ENCODE measurements around the gene ATP2B1.

Gene ATP2B1

DNA sequence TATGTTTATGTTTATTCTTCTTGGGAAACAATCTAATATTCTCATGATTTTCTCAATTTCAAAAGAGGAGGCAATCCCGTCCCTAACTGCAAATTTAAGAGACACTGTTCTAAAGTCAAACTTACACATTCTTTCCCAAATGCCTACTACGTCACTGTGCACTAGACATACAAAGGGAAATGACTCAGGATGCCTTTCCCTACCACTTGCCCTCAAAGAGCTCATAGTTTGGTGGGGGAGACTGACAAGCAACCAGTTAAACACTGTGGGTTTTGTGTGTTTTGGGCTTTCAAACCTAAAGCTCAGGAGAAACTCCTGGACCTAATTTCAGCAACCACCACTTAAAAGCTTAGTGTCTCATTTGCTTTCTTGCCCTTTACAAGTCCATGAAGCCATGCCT lies 58.4 kb downstream of the ATP2B1 start:
- no peak for DNase-seq

DNA sequence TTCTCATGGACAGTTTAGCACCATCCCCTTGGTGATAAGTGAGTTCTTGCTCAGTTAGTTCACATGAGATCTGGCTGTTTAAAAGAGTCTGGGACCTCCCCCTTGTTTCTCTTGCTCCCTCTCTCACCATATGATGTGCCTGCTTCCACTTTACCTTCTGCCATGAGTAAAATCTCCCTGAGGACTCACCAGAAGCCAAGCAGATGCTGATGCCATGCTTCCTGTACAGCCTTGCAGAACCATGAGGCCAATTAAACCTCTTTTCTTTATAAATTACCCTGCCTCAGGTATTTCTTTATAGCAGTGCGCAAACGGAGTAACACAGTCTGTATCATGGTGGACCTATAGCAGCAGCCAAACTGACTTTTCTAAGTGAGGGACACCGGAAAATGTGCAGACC lies 58.8 kb downstream of the ATP2B1 start:
- DNase-seq, result no peak

DNA sequence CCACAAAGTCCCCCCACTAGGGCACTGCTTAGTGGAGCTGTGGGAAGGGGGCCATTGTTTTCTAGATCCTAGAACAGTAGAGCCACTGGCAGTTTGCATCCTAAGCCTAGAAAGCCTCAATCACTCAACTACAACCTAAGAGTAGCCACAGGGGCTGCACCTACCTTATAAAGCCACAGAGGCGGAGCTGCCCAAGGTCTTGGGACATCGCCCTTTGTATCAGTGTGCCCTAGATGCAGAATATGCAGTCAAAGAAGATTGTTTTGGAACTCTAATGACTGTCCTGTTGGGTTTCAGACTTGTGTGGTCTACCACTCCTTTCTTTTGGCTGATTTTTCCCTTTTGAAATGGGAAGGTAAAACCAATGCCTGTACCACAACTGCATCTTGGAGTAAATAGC lies 59.5 kb downstream of the ATP2B1 start:
- no peak for DNase-seq

DNA sequence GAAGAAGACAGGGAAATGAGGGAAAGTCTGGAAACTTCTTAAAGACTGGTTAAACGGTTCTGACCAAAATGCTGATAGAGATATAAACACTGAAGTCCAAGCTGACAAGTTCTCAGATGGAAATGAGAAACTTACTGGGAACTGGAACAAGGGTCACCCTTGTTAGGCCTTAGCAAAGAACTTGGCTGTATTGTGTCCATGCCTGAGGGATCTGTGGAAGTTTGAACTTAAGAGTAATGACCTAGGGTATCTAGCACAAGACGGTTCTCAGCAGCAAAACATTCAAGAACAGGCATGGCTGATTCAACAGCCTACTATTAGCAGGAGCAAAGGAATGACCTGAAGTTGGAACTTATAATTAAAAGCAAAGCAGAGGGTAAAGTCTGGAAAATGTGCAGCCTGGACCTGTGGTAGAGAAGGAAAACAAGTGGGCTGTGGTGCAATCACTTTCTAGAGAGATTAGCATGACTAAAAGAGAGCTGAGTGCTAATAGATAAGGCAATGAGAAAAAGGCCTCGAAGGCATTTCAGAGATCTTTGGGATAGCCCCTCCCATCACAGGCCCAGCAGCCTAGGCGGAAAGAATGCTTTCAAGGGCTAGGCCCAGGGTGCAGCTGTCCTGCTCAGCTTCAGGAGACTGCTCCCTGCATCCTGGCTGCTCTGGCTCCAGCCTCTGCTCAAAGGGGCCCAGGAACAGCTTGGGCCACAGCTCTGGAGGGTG lies 60.3 kb downstream of the ATP2B1 start:
- no peak for DNase-seq

DNA sequence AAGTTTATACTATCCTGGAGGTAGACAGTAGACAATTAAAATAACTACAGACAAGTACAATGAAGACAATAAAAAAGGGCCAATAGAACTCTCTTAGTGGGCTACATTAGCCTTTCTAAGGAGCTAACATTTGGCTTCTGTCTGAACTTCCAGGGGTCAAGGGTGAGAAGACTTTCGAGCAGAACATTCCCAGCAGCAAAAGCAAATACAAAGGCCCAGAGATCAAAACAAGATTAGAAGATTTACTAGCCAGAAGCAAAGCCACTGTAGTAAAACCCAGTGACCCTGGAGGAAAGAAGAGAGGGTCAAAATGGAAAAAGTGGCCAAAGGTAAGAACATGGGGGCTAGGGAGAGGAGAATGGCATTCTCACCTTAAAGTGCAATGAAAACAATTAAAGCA lies 63.2 kb downstream of the ATP2B1 start:
- no peak for DNase-seq

DNA sequence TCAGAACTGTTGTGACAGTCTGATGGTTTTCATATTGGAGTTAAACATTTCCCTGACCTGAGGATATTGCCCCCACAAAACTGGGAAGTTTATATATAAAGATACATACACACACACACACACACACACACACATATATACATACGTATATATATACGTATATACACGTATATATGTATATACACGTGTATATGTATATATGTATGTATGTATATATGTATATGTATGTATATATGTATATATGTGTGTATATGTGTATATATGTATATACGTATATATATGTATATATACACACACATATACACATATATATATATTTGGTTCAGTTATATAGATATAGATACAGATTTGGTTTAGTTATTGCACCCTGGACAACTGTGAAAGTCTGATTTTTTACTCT lies 65.7 kb downstream of the ATP2B1 start:
- no peak for DNase-seq

DNA sequence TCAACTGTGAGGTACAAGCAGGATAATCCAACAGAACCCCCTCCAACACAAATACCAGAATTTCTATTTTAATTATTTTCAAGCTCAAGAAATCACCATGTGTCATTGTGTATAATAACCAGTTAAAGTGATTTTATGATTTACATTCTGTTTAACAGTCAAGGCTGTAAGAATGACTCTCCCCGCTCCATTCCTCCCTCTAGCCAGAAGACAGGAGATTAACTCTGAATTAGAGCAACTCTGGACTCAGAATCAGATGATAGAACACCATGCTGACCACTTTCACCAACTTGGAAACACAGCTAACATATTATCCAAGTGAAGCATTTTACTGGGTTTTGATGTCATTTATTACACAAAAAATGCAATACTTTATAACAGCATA lies 71.9 kb downstream of the ATP2B1 start:
- no peak for DNase-seq

DNA sequence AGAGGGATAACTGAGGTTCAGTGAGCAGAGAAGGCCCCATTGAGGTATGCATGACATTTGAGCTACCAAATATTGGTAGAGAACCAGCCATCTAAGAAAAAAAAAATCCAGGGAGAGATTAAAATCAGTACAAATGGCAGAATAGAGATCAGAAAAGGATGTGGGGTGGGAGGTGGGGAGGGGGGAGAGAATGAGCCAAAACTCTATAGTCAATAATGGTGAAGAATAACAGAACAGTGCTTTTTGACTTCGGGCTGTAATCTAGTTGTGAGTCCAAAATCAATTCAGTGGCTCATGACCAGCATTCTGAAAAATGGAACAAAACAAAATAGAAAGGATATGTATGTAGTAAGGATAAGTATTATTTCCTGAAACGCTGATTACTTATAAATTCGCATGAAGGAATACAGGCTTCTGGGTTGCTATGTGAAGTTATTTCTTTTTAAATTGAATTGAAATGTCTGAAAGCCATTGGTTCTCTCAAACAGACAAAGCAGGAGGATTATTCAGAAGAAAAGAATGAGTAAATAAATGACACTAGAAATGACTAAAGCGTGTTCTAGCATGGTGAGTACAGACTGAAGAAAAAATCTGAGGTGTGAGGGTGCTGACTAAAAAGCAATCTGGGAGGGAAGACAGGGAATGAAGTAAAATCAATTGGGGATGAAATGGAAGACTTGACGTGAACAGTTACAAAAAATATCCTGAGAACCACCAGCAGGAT lies 72.4 kb downstream of the ATP2B1 start:
- no peak for DNase-seq

DNA sequence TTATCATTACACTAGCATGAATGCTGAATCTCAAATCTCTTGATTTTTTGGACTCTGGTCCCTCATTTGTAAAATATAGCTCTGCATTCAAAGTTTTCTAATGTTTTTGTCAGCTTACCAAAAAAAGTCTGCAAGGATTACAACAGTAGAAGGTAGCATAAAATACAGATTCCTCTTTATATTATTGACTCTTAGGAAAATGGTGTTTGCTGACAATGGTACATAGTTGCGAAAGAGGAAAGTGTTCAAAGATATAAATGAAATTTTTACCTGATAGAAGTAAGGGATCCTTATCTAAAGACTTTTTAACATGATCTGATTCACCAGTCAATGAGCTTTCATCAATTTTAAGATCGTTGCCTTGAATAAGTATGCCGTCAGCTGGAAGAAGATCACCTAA lies 74.1 kb downstream of the ATP2B1 start:
- no peak for DNase-seq

DNA sequence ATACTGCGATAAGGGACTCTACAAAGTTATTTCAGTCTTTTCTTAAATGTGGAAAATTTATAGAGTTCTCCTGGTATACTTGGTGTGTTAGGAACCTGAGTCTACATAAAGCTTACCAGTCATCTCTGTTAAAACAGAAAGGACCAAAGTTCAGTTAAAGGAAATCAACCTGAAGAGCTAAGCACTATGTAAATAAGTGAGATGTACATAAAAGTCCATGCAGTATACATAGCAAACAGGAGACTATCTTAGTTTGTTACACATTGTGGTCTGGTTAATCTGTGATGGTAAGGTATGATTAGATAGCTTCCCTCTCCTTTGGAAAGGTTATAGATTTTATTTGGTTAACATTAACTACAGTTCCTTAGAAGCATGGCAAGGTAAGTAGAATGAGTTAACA lies 75.9 kb downstream of the ATP2B1 start:
- no peak for DNase-seq

DNA sequence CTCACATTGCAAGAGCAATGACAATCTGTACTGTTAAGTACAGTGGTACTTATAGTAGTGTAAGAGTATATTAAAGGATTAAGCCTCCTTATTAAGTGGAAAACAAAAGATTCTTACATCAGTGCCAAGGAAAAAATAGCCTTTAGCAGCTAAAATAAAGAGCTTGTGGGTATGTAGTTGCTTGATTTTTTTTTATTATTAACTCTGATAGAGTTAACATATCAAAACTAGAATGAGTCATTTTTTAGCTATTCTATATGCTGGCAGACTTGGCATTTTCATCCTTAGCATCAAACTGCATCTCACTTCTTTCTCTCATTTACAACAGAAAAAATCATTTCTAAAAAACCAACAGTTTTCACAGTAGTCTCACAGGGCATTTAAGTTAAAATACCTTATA lies 86.5 kb downstream of the ATP2B1 start:
- DNase-seq, result no peak

DNA sequence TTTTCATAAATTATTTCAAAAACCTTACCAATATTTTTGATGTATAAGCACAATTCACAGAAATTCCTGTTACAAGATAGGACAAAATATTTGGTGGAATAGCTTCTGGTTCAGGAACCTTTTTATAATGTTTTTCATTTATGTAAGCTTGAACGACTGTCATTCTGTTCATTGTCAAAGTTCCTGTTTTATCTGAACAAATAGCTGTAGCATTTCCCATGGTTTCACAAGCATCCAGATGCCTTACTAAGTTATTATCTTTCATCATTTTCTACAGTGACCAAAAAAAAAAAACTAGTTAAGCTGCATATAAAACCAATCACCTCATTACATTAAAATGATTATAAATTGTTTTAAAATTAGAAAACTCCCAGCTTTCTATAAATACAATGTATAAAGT lies 87.1 kb downstream of the ATP2B1 start:
- no peak for DNase-seq

DNA sequence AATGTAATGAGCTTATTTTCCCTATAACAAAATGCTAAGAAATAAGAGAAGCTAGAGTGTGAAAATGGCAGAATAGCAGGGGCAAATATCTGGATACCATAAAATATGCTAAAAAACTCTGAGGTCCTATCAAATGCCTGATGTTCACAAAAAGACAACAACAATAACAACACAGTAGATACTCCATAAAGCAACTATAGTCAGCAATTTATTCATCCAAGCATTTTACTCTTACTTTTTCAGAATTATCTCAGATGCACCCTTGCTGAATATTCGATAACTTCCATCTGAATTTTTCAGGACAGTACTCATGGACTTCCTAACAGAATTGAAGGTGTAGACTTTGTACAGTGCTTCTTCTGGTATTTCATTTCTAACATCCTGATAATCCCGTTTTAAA lies 88.9 kb downstream of the ATP2B1 start:
- DNase-seq, result no peak

DNA sequence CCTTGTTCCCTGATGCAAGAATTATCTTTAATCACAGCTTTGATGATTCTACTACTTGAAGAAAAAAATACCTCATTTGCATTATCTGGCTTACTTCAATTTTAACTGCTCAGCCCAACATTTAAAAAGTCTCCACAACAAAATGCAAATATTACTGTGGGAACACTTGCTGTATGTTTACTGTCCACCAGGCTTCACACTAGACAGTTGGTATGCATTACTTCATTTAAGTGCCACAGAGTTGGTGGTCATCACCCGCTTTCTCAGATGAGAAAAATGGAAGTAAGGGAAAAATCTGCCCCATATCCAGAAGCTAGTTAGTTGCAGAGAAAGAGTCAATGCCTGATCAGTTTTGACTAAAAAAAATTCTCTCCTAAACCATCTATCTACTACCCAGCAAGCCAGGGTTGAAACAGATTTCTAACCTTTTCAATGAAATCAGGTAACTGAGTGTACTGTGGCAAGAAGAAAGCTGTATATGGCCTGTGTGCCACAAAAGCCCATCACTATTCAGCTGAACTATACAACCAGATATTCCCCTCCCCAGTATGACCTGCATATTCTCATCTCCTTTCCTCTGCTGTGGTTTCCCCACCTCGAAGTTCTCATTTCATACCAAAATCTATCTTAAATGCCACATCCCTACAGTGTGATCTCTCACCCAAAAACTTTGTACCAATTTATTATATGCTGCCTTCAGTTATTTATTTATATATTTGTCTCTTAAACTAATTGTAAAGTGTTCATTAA lies 90.3 kb downstream of the ATP2B1 start:
- DNase-seq, result no peak

DNA sequence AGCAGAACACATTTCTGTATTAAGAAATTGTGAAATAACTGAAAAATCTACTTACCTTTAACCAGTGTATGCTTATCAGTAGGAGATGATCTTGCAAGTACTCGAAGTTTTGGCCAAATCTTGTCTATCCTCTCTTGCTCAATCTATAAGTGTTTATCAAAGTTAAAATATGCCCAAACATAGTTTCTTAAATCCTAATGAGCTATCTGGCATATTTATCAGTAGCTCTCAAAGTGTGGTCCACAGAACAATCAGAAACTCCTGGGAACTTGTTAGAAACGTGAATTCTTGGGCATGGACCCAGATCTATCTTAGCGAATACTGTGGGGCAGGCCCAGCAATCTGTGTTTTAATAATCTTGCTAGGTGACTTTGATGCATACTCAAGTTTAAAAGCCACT lies 98.3 kb downstream of the ATP2B1 start:
- DNase-seq, result no peak

DNA sequence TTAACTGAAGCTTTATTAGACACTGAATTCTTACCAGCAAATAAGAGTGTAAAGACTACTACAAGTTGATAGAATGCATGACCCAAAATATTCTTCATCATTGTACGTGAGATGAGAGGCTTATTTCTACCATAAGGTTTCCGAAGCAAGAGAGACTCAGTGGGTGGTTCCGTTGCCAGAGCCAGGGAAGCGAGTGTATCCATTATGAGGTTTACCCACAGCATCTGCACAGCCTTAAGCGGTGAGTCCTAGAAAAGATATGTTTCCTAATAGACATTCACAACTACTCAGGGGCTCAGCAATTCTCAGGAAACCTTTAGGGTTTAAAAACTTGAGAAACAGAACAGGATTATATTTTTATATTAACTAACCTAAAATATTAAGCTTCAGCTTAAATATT lies 105.0 kb downstream of the ATP2B1 start:
- DNase-seq, result no peak

DNA sequence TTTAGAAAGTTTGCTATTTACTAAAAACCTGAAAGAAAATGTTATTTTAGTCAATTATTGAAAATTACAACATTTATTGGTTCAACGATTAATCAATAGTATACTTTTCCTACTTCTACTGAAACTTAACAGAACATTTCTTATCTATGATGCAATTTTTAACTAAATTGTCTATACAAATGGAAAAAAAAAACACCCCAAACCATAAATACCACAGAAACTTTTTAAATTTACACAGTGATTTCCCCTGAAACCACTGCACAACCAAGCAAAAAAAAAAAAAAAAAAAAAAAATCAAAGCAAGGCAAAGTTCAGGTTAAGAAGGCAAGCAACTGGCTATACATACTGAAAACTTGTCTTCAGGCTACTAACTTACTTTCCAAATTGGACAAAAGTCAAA lies 110.9 kb downstream of the ATP2B1 start:
- no peak for DNase-seq

DNA sequence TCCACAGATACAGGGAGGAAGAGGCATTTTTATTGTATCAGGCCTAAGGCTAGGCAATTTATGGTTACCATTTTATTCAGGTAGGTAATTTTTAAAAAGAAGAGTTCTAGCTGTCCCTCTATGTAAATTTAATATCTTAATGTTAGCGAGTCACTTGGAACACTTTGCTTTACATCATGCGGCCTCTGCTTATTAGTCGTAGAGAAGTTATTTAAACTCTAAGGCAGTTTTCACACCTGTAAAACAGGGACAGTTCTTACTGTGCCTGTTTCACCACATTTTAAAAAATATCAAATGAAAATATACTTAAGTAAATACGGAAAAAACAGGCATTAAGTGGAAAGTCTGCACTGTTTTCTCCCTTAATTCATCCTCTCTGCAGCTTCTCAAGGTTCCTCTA lies 111.4 kb downstream of the ATP2B1 start:
- no peak for DNase-seq

DNA sequence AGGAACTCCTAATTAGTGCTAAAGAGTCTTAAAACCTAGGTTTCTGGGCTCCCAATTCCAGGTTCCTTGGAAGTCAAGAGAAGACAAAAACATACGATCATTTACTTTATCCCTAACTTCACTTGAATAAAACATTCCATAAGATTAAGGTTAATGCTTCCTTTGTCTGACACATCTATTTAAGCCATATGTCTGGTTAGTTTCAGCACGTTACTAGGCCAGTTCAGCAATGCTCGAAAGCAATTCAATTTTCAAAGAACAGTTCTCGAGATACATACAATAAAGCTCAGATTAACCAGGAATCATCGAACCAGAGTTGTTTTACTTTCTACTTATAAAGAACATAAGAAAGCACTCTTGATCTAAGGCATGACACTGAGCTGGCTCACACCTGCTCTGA lies 114.8 kb downstream of the ATP2B1 start:
- no peak for DNase-seq

DNA sequence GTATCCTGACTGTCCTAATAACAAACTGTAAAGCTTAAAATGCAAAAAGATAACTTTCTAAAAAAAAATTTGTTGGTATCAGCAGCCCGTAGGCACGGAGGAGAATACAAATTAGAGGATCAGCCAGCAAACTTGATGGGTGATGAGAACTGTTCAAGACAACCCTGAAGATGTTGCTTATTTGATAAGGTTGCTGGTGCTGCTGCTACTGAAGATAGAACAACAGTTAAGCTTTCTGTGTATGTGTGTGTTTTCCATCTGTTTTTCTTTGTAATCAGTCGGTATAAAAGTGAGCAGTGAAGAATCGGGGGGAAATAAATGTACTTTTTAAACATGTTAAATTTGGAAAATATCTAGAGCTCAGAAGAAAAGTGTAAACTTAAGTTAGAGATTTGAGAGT lies 115.4 kb downstream of the ATP2B1 start:
- no peak for DNase-seq

DNA sequence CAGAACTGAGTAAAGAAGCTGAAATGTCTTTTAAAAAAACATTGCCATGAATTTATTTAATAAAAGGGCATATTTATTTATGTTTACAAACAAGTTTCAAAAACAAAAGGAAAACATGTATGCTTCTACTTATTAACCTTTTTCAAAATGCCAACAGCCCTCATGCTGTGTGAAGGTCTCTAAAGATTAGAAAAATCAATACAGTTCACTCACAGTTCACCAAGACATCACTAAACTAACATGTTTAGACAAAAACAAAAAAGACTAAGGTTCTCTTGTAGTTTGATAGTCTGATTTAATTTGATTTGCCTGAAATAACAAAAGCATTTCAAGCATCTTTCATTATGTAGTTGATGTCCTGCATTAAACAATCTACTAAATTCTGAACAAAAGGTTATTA lies 118.9 kb downstream of the ATP2B1 start:
- DNase-seq, result no peak

DNA sequence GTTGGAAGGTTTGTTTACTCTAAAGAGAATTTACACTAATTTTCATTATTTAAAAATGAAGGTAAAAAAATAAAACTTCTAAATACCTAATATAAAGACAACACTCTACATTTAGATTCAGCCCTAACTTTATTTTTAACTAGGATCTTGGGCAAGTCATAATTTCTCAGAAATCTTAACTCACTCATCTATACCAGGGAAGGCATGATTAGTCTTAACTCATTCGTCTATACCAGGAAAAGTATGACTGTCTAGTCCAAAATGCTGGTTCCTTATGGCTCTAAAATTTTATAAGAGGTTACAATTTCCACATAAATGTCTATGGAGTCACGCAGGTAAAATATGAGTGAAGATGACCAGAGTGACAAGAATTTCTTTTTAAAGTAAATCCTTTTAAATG lies 130.1 kb downstream of the ATP2B1 start:
- DNase-seq, result no peak

DNA sequence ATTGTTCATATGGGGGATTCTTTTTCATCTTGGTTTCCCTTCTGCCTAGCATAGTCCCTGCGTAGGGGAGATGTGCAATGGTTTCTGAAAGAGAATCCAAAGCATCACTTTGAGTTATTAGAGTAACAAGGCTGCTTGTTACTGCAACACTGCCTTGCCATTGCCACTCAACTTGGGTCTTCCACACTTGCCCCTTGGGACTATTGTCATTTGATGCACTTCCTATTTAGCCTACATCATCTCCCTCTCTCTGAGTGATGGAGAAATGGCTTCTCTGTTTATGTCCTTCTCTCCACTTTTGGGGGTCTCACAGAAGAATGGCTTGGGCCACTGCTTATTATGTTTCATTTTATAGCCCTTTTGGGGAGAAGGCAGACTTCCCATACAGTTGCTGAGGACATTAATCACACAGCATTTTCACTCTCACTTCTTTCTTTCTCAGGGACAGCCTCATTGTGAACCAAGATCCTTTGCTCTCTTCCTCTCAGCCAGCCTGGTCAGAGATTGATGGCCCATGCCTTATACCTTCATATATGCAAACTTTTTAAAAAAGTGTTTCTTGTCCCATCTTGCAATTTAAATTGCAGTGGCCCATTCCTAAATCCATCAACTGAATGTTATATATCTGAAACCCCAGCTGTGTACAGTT lies 131.9 kb downstream of the ATP2B1 start:
- no peak for DNase-seq

DNA sequence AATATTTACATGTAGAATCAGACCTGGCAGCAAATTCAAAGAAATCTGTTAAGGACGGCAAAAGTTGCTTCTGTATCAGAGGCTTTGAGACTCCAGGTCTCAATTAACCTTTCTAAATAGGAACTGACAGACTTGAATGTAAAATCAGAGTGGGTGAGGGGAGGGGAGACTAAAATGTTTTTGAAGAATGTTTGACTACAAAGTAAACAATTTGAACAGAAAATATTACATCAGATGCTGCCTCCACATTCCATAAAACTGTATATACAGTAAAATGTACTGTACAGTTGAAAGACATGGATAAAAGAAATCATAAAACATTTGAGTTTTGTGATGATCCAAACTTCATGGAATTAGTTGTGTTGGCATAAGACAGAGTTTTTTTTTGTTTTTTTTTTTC lies 133.3 kb downstream of the ATP2B1 start:
- no peak for DNase-seq
